Central memory CD8-positive, alpha-beta T cell (primary cell): ENCODE results near the gene FXYD7.
A peak's percentile ranks its signal among the peaks of the same experiment; 100 is the strongest.
"Not testable (repeated sequence)": the region's sequence is repeated elsewhere in the genome, so short reads cannot be mapped to it uniquely, and the experiment has no call there.

Experiments used
- ATAC-seq: fragments of 150-1000 bp; cut with Tn5 transposase; replicated peaks from 2 replicates; pipeline ENCODE4 v1.10.0; 2022; ENCODE audit warnings: mild to moderate bottlenecking, moderate FRiP score, moderate number of reproducible peaks; ENCODE audit not compliant: poor library complexity, severe bottlenecking; ENCODE audit errors: extremely low read depth
- DNase-seq, 2 donors: peaks; one replicate each; pipeline ENCODE4 v3.0.0; 2021; ENCODE audit warnings: low spot score in 2 of 2
- H3K27ac Mint-ChIP-seq: one replicate; pipeline ENCODE4 v1.8.0; 2022; ENCODE audit warnings: low read depth, mild to moderate bottlenecking, moderate library complexity, mixed read lengths
- H3K27me3 Mint-ChIP-seq: one replicate; pipeline ENCODE4 v1.8.0; 2022; ENCODE audit warnings: mixed read lengths
- H3K36me3 Mint-ChIP-seq: one replicate; pipeline ENCODE4 v1.8.0; 2022; ENCODE audit warnings: mild to moderate bottlenecking, moderate library complexity, mixed read lengths; ENCODE audit not compliant: insufficient read depth
- H3K4me1 Mint-ChIP-seq: one replicate; pipeline ENCODE4 v1.8.0; 2022; ENCODE audit warnings: mixed read lengths
- H3K4me3 Mint-ChIP-seq: one replicate; pipeline ENCODE4 v1.8.0; 2022; ENCODE audit warnings: mild to moderate bottlenecking, moderate library complexity, mixed read lengths
- H3K9me3 Mint-ChIP-seq: one replicate; pipeline ENCODE4 v1.8.0; 2022; ENCODE audit warnings: mixed read lengths

FXYD7 gene

GRCh38 chr19:35196861-35197260 lies 53.8 kb downstream of the FXYD7 start:
- not testable (repeated sequence) for ATAC-seq, H3K4me3 Mint-ChIP-seq, H3K36me3 Mint-ChIP-seq, H3K9me3 Mint-ChIP-seq, H3K27ac Mint-ChIP-seq, DNase-seq
- H3K27me3 Mint-ChIP-seq, result peaks cover 14% of the 10 kb centered on the region
- peaks cover 21% of the 10 kb centered on the region for H3K4me1 Mint-ChIP-seq

GRCh38 chr19:35199481-35199880 lies 56.4 kb downstream of the FXYD7 start:
- Mint-ChIP-seq H3K9me3 (no peaks in the 10 kb centered on the region), H3K4me3 (no peak overlapping the region), H3K27ac (no peak overlapping the region), H3K4me1 (peaks cover 32% of the 10 kb centered on the region), H3K36me3 (peaks cover 2% of the 10 kb centered on the region), H3K27me3 (no peaks in the 10 kb centered on the region)
- ATAC-seq (no peak), DNase-seq (no peak)

DNA sequence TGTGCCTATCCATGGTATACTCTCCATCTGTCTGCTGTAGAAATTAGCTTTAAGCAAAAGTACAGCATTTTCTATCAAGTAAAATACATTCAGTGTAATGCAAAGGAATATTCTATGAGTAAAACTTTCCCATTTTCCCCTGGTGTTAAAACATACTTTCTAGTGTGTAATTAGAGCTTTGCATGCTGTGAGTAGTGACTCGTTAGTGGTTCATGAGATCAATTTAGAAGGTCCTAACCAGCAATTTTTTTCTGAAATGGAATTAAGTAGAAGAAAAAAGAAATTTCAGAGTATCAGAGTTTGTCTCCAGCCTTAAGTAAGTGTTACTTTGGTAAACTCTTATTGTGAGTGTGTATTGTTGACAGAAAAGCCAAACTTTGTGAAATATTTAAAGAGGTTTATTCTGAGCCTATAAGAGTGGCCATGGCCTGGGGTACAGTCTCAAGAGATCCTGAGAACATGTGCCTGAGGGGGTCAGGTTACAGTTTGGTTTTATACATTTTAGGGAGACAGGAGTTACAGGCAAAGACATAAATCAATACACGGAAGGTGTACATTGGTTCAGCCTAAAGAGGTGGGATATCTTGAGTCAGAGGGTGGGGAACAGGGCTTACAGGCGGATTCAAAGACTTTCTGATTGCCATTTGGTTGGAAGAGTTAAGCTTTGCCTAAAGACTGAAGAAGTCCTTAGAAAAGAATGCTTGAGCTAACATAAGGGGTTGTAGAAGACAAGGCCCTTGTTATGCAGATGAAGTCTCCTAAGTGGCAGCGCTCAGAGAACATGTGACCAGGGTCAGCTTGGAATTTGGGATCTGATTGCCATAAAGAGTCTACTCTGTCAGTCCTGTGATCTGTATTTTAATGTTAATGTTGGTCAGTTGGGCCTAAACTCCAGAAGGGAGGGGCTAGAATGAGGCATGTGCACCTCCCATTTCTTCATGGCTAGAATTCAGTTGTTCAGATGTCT lies 60.0 kb downstream of the FXYD7 start:
- Mint-ChIP-seq H3K36me3 (peaks cover 2% of the 10 kb centered on the region), H3K27ac (peak overlapping the region; percentile 92), H3K4me1 (peaks cover 59% of the 10 kb centered on the region), H3K4me3 (no peak overlapping the region), H3K9me3 (no peaks in the 10 kb centered on the region), H3K27me3 (no peaks in the 10 kb centered on the region)
- DNase-seq (no peak), ATAC-seq (no peak)
